Uterus (tissue), 4 donors: ENCODE data around the gene MUC5B. TPM values are rescaled to one million over a fixed set of nuclear protein-coding genes. Genes with fewer than 3 reads are reported as not detected.

Experiments used
- DNase-seq, 2 donors: peaks; one replicate each; pipeline ENCODE4 v3.0.0-alpha.2; 2019 to 2020
- H3K27ac ChIP-seq, 2 donors: fragments of 200-600 bp; sonication (generic); 1 replicate in 1 of 2; 2 replicates in 1 of 2; pipeline ENCODE4 v1.5.1; 2016 to 2018
- H3K27me3 ChIP-seq, 2 donors: fragments of 200-600 bp; sonication (generic); one replicate each; pipeline ENCODE4 v1.5.1; 2018 to 2019; ENCODE audit warnings: control low read depth in 1 of 2
- H3K36me3 ChIP-seq, 2 donors: fragments of 200-600 bp; sonication (generic); one replicate each; pipeline ENCODE4 v1.5.1; 2019; ENCODE audit warnings: control low read depth in 1 of 2
- H3K4me1 ChIP-seq, 2 donors: fragments of 200-600 bp; sonication (generic); one replicate each; pipeline ENCODE4 v1.5.1; 2018 to 2019; ENCODE audit warnings: control low read depth in 1 of 2
- H3K4me3 ChIP-seq, 2 donors: fragments of 200-600 bp; sonication (generic); 1 replicate in 1 of 2; 2 replicates in 1 of 2; pipeline ENCODE4 v1.5.1; 2018 to 2019; ENCODE audit warnings: mild to moderate bottlenecking in 1 of 2
- H3K9me3 ChIP-seq, 2 donors: fragments of 200-600 bp; sonication (generic); one replicate each; pipeline ENCODE4 v1.5.1; 2019; ENCODE audit warnings: control low read depth in 1 of 2
- POLR2A ChIP-seq, 2 donors: fragments of 450-650 bp; IDR thresholded peaks; one replicate each; pipeline ENCODE4 v1.6.1; 2016; ENCODE audit warnings: antibody characterized with exemption in 2 of 2, mild to moderate bottlenecking in 1 of 2, moderate library complexity in 1 of 2
- intact Hi-C: fragments of 100-400 bp; cut with DNase I; formaldehyde crosslinking; loops from one replicate; pipeline ENCODE4 v1.15.1; 2023; ENCODE audit warnings: low total_unique reads
- total RNA-seq, 4 donors: library from RNA; depleted of rRNA in 3 of 4; stranded (reverse); fragments of >200 nt in 3 of 4; gene quantifications; one replicate each; pipeline versions ENCODE4 v1.1.0 to v1.2.4, GENCODE V29; 2014 to 2023
- TF ChIP-seq, protein P1 (sequence below), 4 experiments: fragments of 200-600 bp in 2 of 4; fragments of 450-650 bp in 2 of 4; sonication (generic) in 2 of 4; IDR thresholded peaks; one replicate each; pipeline ENCODE4 v1.5.1; 2016 to 2019; ENCODE audit warnings: antibody characterized with exemption in 4 of 4, mild to moderate bottlenecking in 2 of 4, moderate library complexity in 1 of 4
- donor health status: DM: yes; HTN: yes; CAD: no.

The MUC5B gene
- total RNA-seq, 4 donors from 2014 or later: under 0.01 to 3.8 (median 0.71) TPM

DNA sequence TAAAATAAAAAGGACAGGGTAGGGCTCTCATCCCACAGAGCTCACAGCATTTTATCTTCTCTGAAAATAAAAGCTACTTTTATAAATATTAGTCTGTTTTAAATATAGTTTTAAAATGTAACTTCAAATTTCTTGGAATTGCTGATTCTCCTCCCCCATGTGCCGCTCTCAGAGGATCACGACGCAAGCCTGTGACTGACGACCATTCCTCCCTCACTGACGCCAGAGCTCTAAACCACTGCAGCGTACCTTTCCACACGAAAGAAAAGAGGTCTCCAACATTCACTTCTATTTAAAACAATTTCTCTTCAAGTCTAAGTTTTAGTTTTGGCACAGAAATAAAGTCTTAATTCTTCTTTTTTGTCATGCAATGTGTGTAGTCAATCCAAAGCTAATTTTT, 77.3 kb downstream of the MUC5B start:
- intact Hi-C loops: no loop called here
- no peak overlapping the region for H3K4me3 ChIP-seq
- peaks cover 0 to 12% of the 10 kb centered on the region in 2 donors for H3K4me1 ChIP-seq
- no peak for TF ChIP-seq POLR2A (IDR thresholded peaks at IDR 0.05)
- TF ChIP-seq, protein P1, sequence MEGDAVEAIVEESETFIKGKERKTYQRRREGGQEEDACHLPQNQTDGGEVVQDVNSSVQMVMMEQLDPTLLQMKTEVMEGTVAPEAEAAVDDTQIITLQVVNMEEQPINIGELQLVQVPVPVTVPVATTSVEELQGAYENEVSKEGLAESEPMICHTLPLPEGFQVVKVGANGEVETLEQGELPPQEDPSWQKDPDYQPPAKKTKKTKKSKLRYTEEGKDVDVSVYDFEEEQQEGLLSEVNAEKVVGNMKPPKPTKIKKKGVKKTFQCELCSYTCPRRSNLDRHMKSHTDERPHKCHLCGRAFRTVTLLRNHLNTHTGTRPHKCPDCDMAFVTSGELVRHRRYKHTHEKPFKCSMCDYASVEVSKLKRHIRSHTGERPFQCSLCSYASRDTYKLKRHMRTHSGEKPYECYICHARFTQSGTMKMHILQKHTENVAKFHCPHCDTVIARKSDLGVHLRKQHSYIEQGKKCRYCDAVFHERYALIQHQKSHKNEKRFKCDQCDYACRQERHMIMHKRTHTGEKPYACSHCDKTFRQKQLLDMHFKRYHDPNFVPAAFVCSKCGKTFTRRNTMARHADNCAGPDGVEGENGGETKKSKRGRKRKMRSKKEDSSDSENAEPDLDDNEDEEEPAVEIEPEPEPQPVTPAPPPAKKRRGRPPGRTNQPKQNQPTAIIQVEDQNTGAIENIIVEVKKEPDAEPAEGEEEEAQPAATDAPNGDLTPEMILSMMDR (IDR thresholded peaks at IDR 0.05): no peak
- H3K27ac ChIP-seq: peak overlapping the region; percentile 39 to 60
- no peaks in the 10 kb centered on the region for H3K9me3 ChIP-seq
- no peaks in the 10 kb centered on the region for H3K27me3 ChIP-seq
- no peaks in the 10 kb centered on the region for H3K36me3 ChIP-seq
- no peak for DNase-seq

DNA sequence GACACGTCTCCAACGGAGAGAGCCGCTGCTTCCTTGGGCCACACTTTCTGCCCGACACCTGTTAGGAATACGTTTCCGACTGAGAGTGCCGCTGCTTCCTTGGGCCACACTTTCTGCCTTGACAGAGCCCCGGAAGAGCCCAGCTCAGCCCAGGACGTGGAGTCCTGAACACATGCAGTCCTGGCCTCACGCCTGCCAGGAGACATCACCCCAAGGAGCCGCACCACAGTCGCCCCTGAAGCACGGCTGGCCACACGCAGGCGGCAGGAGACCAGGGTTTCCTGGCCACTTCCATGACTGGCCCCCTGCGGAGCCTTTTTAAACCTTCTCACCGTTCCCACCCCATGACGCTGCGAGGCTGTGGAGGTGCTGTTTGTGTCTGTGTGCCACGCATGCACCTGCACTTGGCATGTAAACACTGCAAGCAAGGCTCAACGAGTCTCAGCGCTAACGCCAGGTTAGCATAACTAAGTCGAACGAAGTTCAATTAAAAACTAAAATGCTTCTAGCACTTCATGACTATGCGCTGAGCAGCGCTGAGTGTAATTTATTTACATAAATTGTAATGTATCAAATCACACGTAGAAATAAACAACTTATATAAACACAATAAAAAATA, 77.8 kb downstream of the MUC5B start:
- TF ChIP-seq, protein P1 (IDR thresholded peaks at IDR 0.05): no peak
- no peak for TF ChIP-seq POLR2A (IDR thresholded peaks at IDR 0.05)
- H3K27me3 ChIP-seq: no peaks in the 10 kb centered on the region
- H3K4me3 ChIP-seq: no peak overlapping the region
- H3K27ac ChIP-seq: peak overlapping the region; percentile 39 to 60
- DNase-seq: peak; percentile 13 to 14
- H3K9me3 ChIP-seq: no peaks in the 10 kb centered on the region
- H3K36me3 ChIP-seq: no peaks in the 10 kb centered on the region
- intact Hi-C loops: no loop called here
- H3K4me1 ChIP-seq: peaks cover 0 to 12% of the 10 kb centered on the region in 2 donors

DNA sequence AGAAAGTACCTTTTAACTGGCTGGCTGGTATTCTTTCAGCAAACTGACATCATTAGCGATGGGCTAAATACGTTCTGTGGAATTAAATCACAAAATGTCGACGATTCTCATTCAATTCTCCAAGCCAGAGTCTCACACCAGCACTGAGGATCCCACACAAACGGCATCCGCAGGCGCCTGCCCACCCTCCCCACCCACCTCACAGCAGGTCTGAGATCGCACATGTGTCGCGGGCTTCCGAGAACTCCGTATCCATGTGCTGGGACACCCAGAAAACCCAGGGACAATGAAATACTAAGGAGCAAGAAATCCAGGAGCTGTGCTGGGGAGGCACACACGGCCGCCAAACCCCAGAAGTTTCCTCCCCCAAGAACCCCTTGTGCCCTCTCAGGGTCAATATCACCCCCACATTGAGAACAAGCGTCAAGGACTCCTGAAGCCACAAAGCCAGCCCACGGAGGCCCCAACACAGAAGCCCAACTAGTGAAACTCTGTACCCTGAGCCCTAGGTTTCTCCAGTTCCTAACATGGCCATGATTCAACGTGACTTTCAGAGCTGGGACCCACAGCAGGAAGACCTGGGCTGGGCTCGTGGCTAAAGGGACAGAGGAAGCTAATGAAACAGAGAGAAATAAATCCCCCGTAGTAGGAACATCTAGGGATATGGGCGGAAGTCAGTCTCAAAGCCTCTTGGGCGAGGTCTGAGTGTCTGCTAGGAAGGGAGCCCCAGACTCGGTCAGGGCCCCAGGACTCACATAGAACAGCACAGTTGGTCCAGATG, 78.5 kb downstream of the MUC5B start:
- intact Hi-C loops: no loop called here
- Histone ChIP-seq H3K27ac (no peak overlapping the region), H3K9me3 (no peaks in the 10 kb centered on the region), H3K4me1 (peaks cover 0 to 12% of the 10 kb centered on the region in 2 donors), H3K36me3 (no peaks in the 10 kb centered on the region), H3K27me3 (no peaks in the 10 kb centered on the region), H3K4me3 (no peak overlapping the region)
- TF ChIP-seq POLR2A (IDR thresholded peaks at IDR 0.05): no peak
- TF ChIP-seq, protein P1 (IDR thresholded peaks at IDR 0.05): no peak
- no peak for DNase-seq

DNA sequence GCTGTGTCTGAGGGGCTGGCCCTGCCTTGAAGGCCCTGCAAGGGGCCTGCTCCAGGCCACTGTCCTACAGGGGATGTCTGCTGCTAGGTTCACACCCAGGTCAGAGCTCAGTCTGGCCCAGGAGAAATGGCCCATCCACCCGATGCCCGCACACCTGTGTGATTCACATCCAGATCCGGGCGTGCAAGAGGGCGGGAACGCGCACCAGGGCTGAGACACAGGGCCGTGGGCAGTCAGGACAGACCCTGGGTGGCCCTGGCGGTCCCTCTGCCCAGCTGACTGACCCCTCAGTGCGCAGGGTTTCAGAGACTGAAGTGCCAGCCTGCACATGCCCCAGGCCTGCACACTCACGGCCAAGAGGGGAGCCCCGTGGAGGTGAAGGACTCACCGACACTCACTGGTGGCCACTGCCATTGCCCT, 79.2 kb downstream of the MUC5B start:
- H3K9me3 ChIP-seq: no peaks in the 10 kb centered on the region
- H3K4me1 ChIP-seq: peaks cover 0 to 12% of the 10 kb centered on the region in 2 donors
- no peak overlapping the region for H3K27ac ChIP-seq
- no peaks in the 10 kb centered on the region for H3K27me3 ChIP-seq
- no peaks in the 10 kb centered on the region for H3K36me3 ChIP-seq
- intact Hi-C loops: no loop called here
- H3K4me3 ChIP-seq: no peak overlapping the region
- TF ChIP-seq POLR2A (IDR thresholded peaks at IDR 0.05): no peak
- TF ChIP-seq, protein P1 (IDR thresholded peaks at IDR 0.05): no peak
- DNase-seq: no peak

DNA sequence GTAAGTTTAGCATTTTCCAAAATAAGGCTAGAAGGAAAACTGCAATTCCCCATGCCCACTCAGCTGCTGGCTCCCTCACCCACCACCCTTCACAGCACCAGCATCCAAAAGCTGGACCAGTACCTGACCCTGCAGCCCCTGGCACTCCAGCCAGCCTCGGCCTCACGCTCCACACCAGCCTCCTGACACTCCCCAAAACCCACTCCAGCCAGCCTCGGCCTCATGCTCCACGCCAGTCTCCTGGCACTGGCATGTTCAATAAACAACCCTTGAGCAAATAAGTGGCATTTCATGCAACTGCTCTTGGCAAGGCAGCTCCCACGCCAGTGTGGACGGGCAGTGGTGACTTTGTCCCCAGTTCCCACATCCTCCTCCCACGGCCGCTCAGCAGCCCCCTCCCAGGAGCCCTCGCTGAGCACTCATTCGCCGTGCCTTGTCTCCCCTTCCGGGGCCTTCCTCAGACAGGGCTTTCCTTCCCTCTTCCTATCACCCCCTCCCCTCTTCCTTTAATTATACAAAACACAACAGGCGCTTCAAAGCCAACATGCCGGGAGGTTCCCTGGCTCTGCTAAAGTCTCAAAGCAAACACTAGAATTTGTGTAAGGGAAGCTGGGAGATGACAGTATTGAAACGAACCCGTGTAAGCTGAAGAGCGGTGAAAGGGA, 79.7 kb downstream of the MUC5B start:
- H3K36me3 ChIP-seq: no peaks in the 10 kb centered on the region
- H3K27ac ChIP-seq: no peak overlapping the region
- intact Hi-C loops: no loop called here
- H3K27me3 ChIP-seq: no peaks in the 10 kb centered on the region
- peaks cover 0 to 12% of the 10 kb centered on the region in 2 donors for H3K4me1 ChIP-seq
- no peaks in the 10 kb centered on the region for H3K9me3 ChIP-seq
- TF ChIP-seq POLR2A (IDR thresholded peaks at IDR 0.05): no peak
- TF ChIP-seq, protein P1 (IDR thresholded peaks at IDR 0.05): no peak
- DNase-seq: no peak
- no peak overlapping the region for H3K4me3 ChIP-seq
